K562 (cell line): ENCODE measurements around the gene SLC25A42. TPM values are rescaled to one million over a fixed set of nuclear protein-coding genes. Genes with fewer than 3 reads are reported as not detected.

Experiments
- CHD4 ChIP-seq: fragments of 200-600 bp; sonication (generic); IDR thresholded peaks from 3 replicates; pipeline ENCODE4 v1.6.1; 2012; ENCODE audit warnings: low read depth, mild to moderate bottlenecking, mixed read lengths, low read length, inconsistent platforms; ENCODE audit not compliant: insufficient read depth, insufficient replicate concordance, poor library complexity, severe bottlenecking
- E4F1 ChIP-seq: fragments of 250-450 bp; sonication (Bioruptor Pico); IDR thresholded peaks from 2 replicates; pipeline ENCODE4 v1.5.0; 2021; ENCODE audit warnings: mild to moderate bottlenecking, borderline replicate concordance
- ELF2 ChIP-seq: fragments of 250-450 bp; sonication (Bioruptor Pico); IDR thresholded peaks from 2 replicates; pipeline ENCODE4 v1.5.0; 2021; ENCODE audit warnings: mild to moderate bottlenecking
- ELK3 ChIP-seq: fragments of 450-650 bp; formaldehyde crosslinking; IDR thresholded peaks from 2 replicates; pipeline ENCODE4 v1.4.0; 2020; ENCODE audit warnings: mild to moderate bottlenecking
- GABPB1 ChIP-seq: sonication (generic); formaldehyde crosslinking; IDR thresholded peaks from 2 replicates; pipeline ENCODE4 v1.8.0; 2022; ENCODE audit warnings: mild to moderate bottlenecking, missing genetic modification reagents
- HDAC2 ChIP-seq: fragments of 450-650 bp; IDR thresholded peaks from 2 replicates; pipeline ENCODE4 v1.6.1; 2016; ENCODE audit warnings: mild to moderate bottlenecking
- HDAC8 ChIP-seq: fragments of 450-650 bp; IDR thresholded peaks from 2 replicates; pipeline ENCODE4 v1.6.1; 2016; ENCODE audit warnings: mild to moderate bottlenecking, missing genetic modification characterization, moderate library complexity, missing compliant biosample characterization
- MEF2D ChIP-seq: conservative IDR thresholded peaks from 2 replicates; pipeline ENCODE4 v1.6.1; 2016; ENCODE audit warnings: low read depth, missing genetic modification characterization, missing compliant biosample characterization
- PHF8 ChIP-seq: fragments of 200-600 bp; sonication (generic); IDR thresholded peaks from 2 replicates; pipeline ENCODE4 v1.6.1; 2012; ENCODE audit warnings: mixed run types, mild to moderate bottlenecking, inconsistent platforms, low read length, moderate library complexity, borderline replicate concordance
- POLR2B ChIP-seq: fragments of 450-650 bp; IDR thresholded peaks from 2 replicates; pipeline ENCODE4 v1.6.1; 2018; ENCODE audit warnings: low read depth; ENCODE audit not compliant: partially characterized antibody
- SNIP1 ChIP-seq: fragments of 450-650 bp; IDR thresholded peaks from 2 replicates; pipeline ENCODE4 v1.7.1; 2017; ENCODE audit warnings: low read depth, mild to moderate bottlenecking
- SREBF1 ChIP-seq: fragments of 150-350 bp; IDR thresholded peaks from 2 replicates; pipeline ENCODE4 v1.6.1; 2014; ENCODE audit warnings: antibody characterized with exemption, low read depth, low read length, borderline replicate concordance
- TCFL5 ChIP-seq: fragments of 250-450 bp; sonication (Bioruptor Pico); conservative IDR thresholded peaks from 2 replicates; pipeline ENCODE4 v1.6.1; 2021; ENCODE audit warnings: mild to moderate bottlenecking, moderate library complexity, matching md5 sums
- XRCC3 ChIP-seq: fragments of 450-650 bp; IDR thresholded peaks from 2 replicates; pipeline ENCODE4 v1.6.1; 2017; ENCODE audit warnings: mild to moderate bottlenecking, moderate library complexity
- XRCC4 ChIP-seq: IDR thresholded peaks from one replicate; pipeline ENCODE4 v1.6.1; 2011; ENCODE audit not compliant: insufficient read depth, insufficient read length; ENCODE audit errors: extremely low read depth
- ZBTB11 ChIP-seq, 3 experiments: fragments of 200-800 bp in 1 of 3; fragments of 250-450 bp in 1 of 3; fragments of 450-650 bp in 1 of 3; sonication (Bioruptor Pico) in 1 of 3; sonication (Bioruptor generic) in 1 of 3; formaldehyde crosslinking in 1 of 3; IDR thresholded peaks; 2 replicates each; pipeline versions ENCODE4 v1.6.1 to v1.8.0; 2016 to 2022; ENCODE audit warnings: mild to moderate bottlenecking in 2 of 3, missing genetic modification characterization in 2 of 3, missing compliant biosample characterization in 1 of 3, moderate library complexity in 1 of 3
- ZFP36 ChIP-seq: fragments of 150-350 bp; IDR thresholded peaks from 2 replicates; pipeline ENCODE4 v1.6.1; 2018; ENCODE audit warnings: low read length, low read depth; ENCODE audit not compliant: partially characterized antibody
- ZNF165 ChIP-seq: fragments of 250-450 bp; sonication (Bioruptor Pico); IDR thresholded peaks from 2 replicates; pipeline ENCODE4 v1.4.0; 2020; ENCODE audit warnings: borderline replicate concordance
- ZNF232 ChIP-seq: sonication (generic); formaldehyde crosslinking; IDR thresholded peaks from 2 replicates; pipeline ENCODE4 v1.8.0; 2022; ENCODE audit warnings: mild to moderate bottlenecking, missing genetic modification reagents
- ZSCAN29 ChIP-seq: fragments of 450-650 bp; IDR thresholded peaks from 2 replicates; pipeline ENCODE4 v1.6.1; 2017
- polyA plus RNA-seq, 8 experiments: library from polyadenylated mRNA; depleted of rRNA in 4 of 8; stranded (reverse) in 5 of 8; unstranded in 3 of 8; fragments of >200 nt; fragmentation: Nextera tagmentation in 2 of 8; fragmentation: Illumina TruSeq in 1 of 8; extraction: Ambion mirVana in 2 of 8; extraction: Trizol in 1 of 8; gene quantifications; 2 replicates each; pipeline versions ENCODE4 v1.2.1 to v1.2.3, GENCODE V29; 2011 to 2014; ENCODE audit warnings: inconsistent platforms in 1 of 8, missing spikeins in 1 of 8
- total RNA-seq, 7 experiments: library from RNA; depleted of rRNA in 6 of 7; stranded (reverse); fragments of >200 nt in 6 of 7; fragmentation: Illumina TruSeq in 2 of 7; extraction: Trizol in 2 of 7; gene quantifications; 2 replicates each; pipeline versions ENCODE4 v1.2.1 to v1.2.3, GENCODE V29; 2011 to 2021; ENCODE audit warnings: low replicate concordance in 1 of 7

SLC25A42 gene
- total and polyA plus RNA-seq, 9 of the 15 experiments (the other 6 are each of a cell fraction or from before 2014, with no cell fraction given): 0.59 to 32.2 (median 14.1) TPM

GRCh38 chr19:19120308-19121231 is 56.8 kb downstream of the SLC25A42 start (continued):
- TF ChIP-seq ZBTB11 (CRISPR knock-in tag; IDR thresholded peaks at IDR 0.05) (peak in 1 of 3 experiments; percentile 64; a peak in 1 of 6 replicates), ELK3 (CRISPR knock-in tag) (no peak), XRCC3 (no peak), PHF8 (peak; percentile 47; the same call in 1 of the 2 replicates), TCFL5 (CRISPR knock-in tag) (no peak), GABPB1 (CRISPR knock-in tag) (peak; percentile 78), CHD4 (no peak), XRCC4 (no peak), ZNF165 (no peak), ZSCAN29 (no peak), SNIP1 (no peak), ELF2 (CRISPR knock-in tag) (no peak), POLR2B (peak; percentile 16), HDAC8 (tag) (no peak), ZFP36 (peak; percentile 18), SREBF1 (no peak), HDAC2 (no peak), E4F1 (no peak), MEF2D (tag) (no peak), ZNF232 (CRISPR knock-in tag) (no peak)
